HG03095 (cell line): ENCODE data around the gene PARD6B.

Experiments
- ATAC-seq: cut with Tn5 transposase; IDR thresholded peaks from one replicate; pipeline ENCODE4 v1.9.1; 2021; ENCODE audit warnings: moderate library complexity; ENCODE audit not compliant: unreplicated experiment

PARD6B gene

GRCh38 chr20:50723672-50724071 is 7.7 kb upstream of the PARD6B start:
- ATAC-seq: no peak

DNA sequence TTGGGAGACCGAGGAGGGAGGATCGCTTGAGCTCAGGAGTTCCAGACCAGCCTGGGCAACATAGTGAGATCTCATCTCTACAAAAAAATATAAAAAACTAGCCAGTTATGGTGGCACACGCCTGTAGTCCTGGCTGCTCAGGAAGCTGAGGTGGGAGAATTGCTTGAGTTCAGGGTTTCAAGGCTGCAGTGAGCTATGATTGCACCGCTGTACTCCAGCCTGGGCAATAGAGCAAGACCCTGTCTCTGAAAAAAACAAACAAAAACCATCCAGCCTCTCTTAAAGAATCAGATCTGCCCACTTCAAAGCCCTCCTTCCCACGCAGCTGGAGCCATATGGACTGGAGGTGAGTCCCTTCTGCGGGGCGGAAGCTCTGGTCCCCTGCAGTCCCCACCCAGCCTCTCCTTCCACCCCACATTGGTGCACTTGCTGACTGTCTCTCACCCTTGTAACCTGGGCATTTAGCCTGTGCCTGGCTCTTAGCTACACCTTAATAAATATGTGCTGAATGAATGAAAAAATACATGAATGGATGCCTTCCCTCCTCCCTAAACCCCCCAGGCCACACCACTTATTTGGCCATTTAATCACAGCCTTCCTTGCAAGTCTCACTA is 7.2 kb upstream of the PARD6B start:
- ATAC-seq: no peak

DNA sequence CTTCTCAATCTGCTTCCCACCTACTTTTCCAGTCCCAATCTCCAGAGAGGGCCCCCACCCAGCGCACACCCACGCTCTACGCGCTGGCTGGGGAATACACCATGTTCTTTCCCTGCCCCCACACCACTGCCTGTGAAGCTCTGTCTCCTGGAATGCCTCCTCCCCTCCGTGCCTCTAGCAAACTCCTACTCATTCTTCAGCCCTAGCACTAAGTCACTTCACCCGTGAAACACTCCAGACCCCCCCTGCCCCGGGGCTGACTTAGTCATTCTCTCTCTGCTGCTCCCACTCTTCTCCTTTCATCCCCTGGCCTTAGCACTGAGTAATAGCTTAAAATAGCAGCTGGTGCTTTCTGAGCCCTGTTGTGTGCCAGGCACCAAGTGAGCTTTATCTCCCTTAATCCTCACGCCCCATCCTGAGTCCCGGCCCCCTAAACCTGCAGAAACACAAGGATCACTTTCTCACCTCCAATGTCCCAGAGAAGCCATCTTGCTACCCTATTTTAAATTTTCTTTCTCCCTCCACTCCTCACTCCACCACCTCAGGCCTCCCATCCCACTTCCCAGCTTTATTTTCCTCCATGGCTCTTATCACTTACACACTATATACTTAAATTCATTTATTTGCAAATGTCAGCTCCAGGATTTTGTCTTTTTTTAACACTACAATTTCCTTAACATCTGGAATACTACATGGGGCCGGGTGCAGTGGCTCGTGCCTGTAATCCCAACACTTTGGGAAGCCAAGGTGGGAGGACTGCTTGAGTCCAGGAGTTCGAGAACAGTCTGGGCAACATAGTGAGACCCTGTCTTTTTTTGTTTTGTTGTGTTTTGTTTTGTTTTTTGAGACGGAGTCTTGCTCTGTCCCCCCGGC is 6.3 kb upstream of the PARD6B start:
- ATAC-seq: no peak

DNA sequence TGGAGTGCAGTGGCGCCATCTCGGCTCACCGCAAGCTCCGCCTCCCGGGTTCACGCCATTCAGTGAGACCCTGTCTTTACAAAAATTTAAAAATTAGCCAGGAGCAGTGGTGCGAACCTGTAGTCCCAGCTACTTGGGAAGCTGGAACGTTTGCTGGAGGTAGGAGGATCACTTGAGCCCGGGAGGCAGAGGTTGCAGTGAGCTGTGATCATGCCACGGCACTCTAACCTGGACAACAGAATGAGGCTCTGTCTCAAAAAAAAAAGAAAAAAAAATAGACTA is 5.7 kb upstream of the PARD6B start:
- no peak for ATAC-seq

GRCh38 chr20:50726955-50727791 is 4.2 kb upstream of the PARD6B start:
- ATAC-seq: no peak

DNA sequence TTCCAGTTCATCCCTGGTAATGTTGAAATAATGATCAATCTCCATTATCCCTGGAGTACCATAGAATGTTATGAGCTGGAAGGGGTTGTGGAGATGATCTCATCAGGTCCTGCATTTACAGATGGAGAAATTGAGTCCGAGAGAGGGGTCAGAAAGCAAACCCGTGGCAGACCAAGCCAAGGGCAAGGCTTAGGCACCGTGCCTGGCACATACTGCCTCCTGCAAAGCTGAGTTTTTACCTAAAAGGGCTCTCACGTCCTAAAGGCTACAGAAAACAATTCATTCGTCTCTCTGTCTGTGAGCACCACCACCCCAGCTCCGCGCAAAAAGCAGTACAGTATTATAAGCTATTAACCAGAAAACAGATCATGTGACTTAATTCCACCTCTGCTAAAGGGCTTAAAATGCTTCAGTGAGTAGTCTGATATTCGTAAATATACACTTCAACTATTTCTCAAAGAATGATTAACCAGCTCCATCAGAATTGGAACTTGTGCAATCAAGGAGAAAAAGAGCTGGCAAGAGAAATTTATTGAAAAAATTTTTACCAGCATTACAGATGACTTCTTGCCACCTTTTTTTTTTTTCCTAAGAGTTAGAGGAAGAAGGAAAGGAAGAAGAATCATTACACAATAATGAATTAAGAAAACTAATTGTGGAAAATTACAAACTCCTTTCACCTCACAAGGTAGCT is 3.4 kb upstream of the PARD6B start:
- no peak for ATAC-seq

GRCh38 chr20:50728486-50728980 is 2.8 kb upstream of the PARD6B start:
- no peak for ATAC-seq

DNA sequence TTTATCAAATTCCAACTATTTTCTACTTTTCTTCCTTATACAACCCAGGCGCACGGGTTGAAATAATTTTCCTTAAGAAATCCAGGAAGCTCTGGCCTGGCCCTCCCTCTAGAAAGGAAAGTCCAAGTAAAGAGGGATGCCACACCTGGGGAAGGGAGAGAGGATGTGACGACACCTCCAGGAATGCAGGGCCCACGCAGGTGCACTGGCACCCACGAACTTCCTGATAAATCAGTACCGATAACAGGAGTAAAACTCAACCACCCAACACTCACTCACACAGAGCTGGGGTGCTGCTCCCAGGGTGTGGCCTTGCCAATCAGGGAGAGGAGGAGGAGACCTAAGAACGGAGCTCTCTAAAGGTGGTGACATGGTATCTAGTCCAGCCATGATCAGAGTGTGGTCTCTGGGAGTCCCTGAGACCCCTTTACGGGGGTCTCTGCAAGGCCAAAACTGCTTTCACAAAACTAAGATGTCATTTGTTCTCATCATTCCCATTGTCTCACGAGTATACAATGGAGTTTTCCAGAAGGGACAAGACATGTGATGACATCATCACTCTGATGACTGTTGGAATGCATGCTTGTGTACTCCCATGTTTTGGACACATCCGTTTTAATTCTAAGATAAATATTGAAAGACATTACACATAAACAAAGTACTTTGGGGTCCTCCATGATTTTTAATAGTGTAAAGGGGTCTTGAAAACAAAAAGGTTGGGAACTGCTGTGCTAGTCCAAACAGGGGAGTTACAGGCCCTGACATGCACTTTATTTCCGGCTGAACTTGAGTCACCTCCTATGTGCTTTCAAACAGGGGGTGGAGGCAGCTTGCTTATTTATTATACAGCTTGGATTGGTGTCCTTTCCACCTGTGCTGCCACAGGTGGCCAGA is 2.2 kb upstream of the PARD6B start:
- ATAC-seq: no peak

DNA sequence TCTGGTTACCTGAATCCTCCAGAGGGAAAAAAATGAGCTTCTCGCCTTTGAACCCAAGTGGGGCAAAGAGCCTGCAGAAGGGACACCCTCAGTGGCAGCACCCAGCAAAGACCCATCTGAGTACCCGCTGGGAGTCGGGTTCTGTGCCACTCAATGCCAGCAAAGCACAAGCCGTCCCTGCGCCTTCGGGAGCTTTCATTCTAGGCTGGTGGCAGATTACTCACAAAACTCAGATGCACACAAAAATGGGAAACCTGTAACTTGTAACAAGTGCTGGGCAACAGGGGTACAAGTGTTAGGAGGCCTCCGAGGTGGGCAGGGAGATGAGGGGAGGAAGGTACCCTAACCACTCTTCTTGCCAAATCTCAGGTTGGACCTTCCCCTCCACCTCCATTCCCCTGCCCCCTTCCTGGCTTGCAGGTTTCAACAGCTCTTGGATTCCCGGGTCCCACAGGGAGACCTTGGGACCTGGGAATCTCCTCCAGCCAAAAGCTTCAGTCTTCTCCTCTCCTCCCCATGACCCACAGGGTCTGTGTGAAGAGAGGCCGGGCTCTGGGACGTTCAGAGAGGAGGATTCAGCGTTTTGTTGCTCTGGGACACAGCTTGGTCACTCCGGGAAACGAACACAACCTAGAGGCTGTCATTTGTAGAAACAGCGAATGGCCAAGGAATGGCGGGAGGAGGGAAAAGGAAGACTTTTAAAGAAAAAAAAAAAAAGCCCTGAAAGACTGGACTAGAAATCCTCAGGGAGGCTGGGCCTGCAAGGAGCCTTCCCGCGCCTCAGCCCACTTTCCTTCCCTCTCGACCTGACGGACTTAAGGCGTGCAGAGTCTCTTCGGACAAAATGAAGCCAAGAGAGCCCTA is 1.2 kb upstream of the PARD6B start:
- no peak for ATAC-seq

DNA sequence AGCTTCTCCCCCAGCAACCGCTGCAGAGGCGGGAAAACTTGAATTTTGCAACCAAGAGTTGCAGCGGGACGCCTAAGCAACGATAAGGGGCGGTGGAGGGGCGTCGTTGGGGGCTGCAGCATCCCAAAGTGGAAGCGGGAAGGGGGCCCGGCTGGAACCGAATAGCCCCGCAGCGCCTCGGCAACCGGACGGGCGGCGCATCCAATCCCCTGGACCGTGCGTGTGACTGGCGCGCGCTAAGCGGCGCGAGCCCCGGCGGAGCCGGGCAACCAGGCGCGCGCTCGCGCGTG is 670 bp upstream of the PARD6B start:
- no peak for ATAC-seq

DNA sequence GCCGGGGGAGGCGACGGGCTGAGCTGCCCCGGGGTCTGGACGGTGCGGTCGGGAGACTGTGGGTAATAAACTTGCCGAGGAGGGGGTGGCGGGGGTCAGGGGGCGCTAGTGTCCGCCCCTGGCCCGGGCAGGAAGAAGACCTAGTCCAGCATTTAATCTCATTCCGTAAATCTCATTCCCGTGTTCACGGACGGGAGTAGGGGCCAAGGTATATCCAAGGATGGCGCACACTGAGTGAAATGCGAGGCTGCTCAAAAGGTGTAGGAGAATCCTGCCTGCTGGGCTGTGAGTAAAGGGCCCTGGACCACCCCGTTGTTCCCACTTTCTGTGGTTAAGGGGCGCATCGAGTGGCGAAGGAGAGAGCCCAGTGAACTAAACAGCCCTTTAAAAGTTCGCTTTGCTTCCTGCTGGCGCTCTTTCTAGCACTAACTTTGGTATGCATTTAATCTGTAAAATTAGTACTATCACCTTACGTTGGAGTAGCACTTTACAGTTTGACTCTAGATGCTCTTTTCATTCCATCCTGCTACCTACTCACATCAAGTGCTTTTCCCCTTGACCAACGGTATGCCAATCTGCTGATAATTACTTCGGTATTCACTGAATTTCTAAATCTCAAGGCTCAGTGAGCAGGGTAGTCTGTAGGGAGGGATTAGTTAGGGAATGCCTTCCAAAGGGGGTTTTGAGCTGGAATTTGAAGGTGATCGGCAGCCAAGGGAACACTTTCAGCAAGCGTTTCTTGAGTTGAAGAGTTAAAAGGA is 730 bp downstream of the PARD6B start:
- ATAC-seq: no peak

- ATAC-seq: no peak
Measured at GRCh38 chr20:50733644-50734349, 2.4 kb downstream of the PARD6B start.

DNA sequence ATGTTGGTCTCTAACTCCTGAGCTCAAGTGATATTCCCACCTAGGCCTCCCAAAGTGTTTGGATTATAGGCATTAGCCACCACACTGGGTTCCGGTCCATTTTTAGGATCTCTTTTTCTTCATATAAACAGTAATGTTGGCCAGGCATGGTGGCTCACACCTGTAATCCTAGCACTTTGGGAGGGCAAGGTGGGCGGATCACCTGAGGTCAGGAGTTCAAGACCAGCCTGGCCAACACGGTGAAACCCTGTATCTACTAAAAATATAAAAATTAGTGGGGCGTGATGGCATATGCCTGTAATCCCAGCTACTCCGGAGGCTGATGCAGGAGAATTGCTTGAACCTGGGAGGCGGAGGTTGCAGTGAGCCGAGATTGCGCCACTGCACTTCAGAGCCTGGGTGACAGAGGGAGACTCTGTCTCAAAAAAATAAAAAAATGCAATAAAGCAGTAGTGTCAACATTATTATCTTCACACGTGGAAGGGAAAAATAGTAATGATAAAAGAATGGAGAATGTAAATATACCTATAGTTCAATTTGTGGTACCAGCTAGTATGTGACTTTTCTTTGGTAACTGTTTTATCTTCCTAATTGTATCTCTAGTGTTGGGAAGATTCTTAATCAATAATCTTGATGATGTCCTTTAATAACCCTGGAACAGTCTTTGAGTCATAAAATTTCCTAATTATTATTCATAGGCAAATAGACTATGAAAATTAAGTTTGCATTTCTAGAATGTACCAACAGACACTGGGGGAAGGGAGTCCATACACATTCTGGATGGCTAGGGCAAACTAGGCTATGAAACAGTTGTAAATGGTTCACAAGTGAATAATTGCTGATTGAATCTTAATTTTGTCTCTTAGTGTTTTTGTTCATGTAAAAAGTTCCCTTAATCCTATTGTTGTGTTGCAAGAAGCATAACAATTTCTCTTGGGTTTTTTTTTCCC is 3.6 kb downstream of the PARD6B start:
- no peak for ATAC-seq

- no peak for ATAC-seq
Measured at GRCh38 chr20:50735813-50736212, 4.4 kb downstream of the PARD6B start.

DNA sequence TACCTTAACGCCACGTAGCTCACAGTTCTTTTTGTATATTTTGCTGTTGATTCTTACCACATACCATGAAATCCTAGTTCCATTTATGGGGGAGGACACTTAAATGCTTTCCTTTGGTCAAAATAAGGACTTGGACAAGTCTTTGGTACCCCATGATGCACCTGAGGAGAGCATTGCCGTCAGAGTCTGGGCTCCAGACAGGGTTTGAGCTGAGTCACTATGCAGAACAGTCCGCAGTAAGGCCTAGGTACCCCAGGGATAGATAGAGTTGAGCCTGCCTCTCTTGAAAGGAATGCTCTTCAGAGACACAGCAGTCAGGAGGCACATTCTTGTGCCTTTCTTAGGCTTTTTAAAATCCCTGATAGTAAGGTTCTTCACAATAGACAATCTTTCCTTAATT is 6.0 kb downstream of the PARD6B start:
- no peak for ATAC-seq

DNA sequence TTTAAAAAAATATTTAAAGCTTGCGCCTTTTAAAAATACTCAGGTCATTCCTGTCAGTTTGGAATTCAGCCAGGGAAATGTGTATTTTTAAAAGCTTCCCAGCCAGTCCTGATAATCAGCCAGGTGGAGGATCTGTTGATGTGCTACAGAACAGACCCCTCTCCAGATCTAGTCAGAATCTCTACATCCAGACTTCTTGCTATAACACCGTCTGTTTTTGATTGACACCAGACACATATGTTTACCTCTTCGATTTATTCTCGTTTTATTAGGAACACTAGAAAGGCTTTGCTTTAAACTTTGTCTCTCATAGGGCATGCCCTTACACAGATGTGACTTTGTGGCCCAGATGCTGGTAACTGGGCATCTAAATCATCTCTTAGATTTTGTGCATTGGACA is 11.7 kb downstream of the PARD6B start:
- ATAC-seq: no peak
